SK-N-SH (cell line): Measurements from ENCODE around the gene LGR4. TPM values are rescaled to one million over a fixed set of nuclear protein-coding genes. Genes with fewer than 3 reads are reported as not detected.

Source experiments
- CTCF ChIA-PET: fragments of 300-600, 350-600 bp; formaldehyde crosslinking; extraction: SDS; loops from one replicate; lab custom pipeline; 2021; lab: Yijun Ruan, JAX
- POLR2A ChIA-PET: fragments of 350-600 bp; sonication (Branson Sonifier 250); formaldehyde crosslinking; extraction: SDS; loops from one replicate; lab custom pipeline; 2020; ENCODE audit warnings: antibody characterized with exemption, inconsistent platforms; lab: Yijun Ruan, JAX
- DNase-seq: peaks from one replicate; pipeline ENCODE4 v3.0.0; 2012
- H2AFZ ChIP-seq: fragments of 200-600 bp; sonication (generic); 2 replicates; pipeline ENCODE4 v1.8.1; 2016; ENCODE audit warnings: antibody characterized with exemption, mild to moderate bottlenecking, low read depth
- H3F3A ChIP-seq: fragments of 200-600 bp; sonication (generic); replicated peaks from 2 replicates; pipeline ENCODE3; 2016; ENCODE audit warnings: antibody characterized with exemption, mild to moderate bottlenecking; ENCODE audit not compliant: insufficient read depth
- H3K27ac ChIP-seq, 2 experiments: fragments of 200-500 bp in 1 of 2; fragments of 200-600 bp in 1 of 2; sonication (Bioruptor generic) in 1 of 2; sonication (generic), shearing (Covaris generic) in 1 of 2; 2 replicates each; pipeline versions ENCODE4 v1.5.1 to v1.6.1; 2014 to 2016; ENCODE audit warnings: low read depth in 2 of 2, inconsistent platforms in 1 of 2, low read length in 1 of 2, mild to moderate bottlenecking in 1 of 2, mixed read lengths in 1 of 2
- H3K27me3 ChIP-seq: fragments of 200-600 bp; sonication (generic), shearing (Covaris generic); 2 replicates; pipeline ENCODE4 v1.6.1; 2016; ENCODE audit warnings: mixed run types; ENCODE audit not compliant: insufficient read depth
- H3K36me3 ChIP-seq, 2 experiments: fragments of 200-500 bp in 1 of 2; fragments of 200-600 bp in 1 of 2; sonication (Bioruptor generic) in 1 of 2; sonication (generic) in 1 of 2; replicated peaks in 1 of 2; 2 replicates each; pipeline versions ENCODE3 to v1.5.1; 2014 to 2016; ENCODE audit warnings: low read length in 1 of 2, mild to moderate bottlenecking in 1 of 2; ENCODE audit not compliant: insufficient read depth in 2 of 2, control insufficient read depth in 1 of 2
- H3K4me1 ChIP-seq, 2 experiments: fragments of 200-500 bp in 1 of 2; fragments of 200-600 bp in 1 of 2; sonication (Bioruptor generic) in 1 of 2; sonication (generic), shearing (Covaris generic) in 1 of 2; 2 replicates each; pipeline versions ENCODE4 v1.5.1 to v1.6.1; 2014 to 2016; ENCODE audit warnings: low read depth in 1 of 2, low read length in 1 of 2, mixed run types in 1 of 2; ENCODE audit not compliant: insufficient read depth in 2 of 2, control insufficient read depth in 1 of 2
- H3K4me2 ChIP-seq: fragments of 200-600 bp; sonication (generic), shearing (Covaris generic); 2 replicates; pipeline ENCODE4 v1.6.1; 2017; ENCODE audit warnings: mixed run types
- H3K4me3 ChIP-seq, 2 experiments: fragments of 200-500 bp in 1 of 2; fragments of 200-600 bp in 1 of 2; sonication (Bioruptor generic) in 1 of 2; sonication (generic), shearing (Covaris generic) in 1 of 2; 2 replicates each; pipeline versions ENCODE4 v1.5.1 to v1.8.1; 2014 to 2016; ENCODE audit warnings: low read depth in 2 of 2, inconsistent platforms in 1 of 2, low read length in 1 of 2, mild to moderate bottlenecking in 1 of 2, mixed read lengths in 1 of 2, moderate library complexity in 1 of 2
- H3K79me2 ChIP-seq: fragments of 200-600 bp; sonication (generic); 2 replicates; pipeline ENCODE4 v1.8.1; 2017; ENCODE audit warnings: mild to moderate bottlenecking; ENCODE audit not compliant: insufficient read depth
- H3K9ac ChIP-seq: fragments of 200-600 bp; sonication (generic); 2 replicates; pipeline ENCODE4 v1.6.1; 2017; ENCODE audit warnings: mixed run types
- H3K9me2 ChIP-seq: fragments of 200-600 bp; sonication (generic); 2 replicates; pipeline ENCODE4 v1.6.1; 2017; ENCODE audit warnings: mixed run types
- H3K9me3 ChIP-seq: fragments of 200-600 bp; sonication (generic); 2 replicates; pipeline ENCODE4 v1.6.1; 2017; ENCODE audit warnings: mixed run types, mild to moderate bottlenecking, moderate library complexity
- H4K20me1 ChIP-seq: fragments of 200-600 bp; sonication (generic); 2 replicates; pipeline ENCODE4 v1.6.1; 2017; ENCODE audit warnings: mild to moderate bottlenecking, mixed run types; ENCODE audit not compliant: insufficient read depth
- CHD2 ChIP-seq: fragments of 150-350 bp; IDR thresholded peaks from 2 replicates; pipeline ENCODE4 v1.6.1; 2018; ENCODE audit warnings: low read length; ENCODE audit not compliant: partially characterized antibody
- ELF1 ChIP-seq: IDR thresholded peaks from 2 replicates; pipeline ENCODE4 v1.4.0; 2012
- FOSL2 ChIP-seq: IDR thresholded peaks from 2 replicates; pipeline ENCODE4 v1.4.0; 2012; ENCODE audit warnings: low read depth, mild to moderate bottlenecking, moderate library complexity, borderline replicate concordance
- FOXM1 ChIP-seq: IDR thresholded peaks from 2 replicates; pipeline ENCODE4 v1.4.0; 2012; ENCODE audit warnings: low read depth, mild to moderate bottlenecking
- GABPA ChIP-seq: IDR thresholded peaks from 2 replicates; pipeline ENCODE4 v1.4.0; 2012; ENCODE audit warnings: low read depth, mild to moderate bottlenecking
- JUND ChIP-seq: IDR thresholded peaks from 2 replicates; pipeline ENCODE4 v1.4.0; 2012
- MEF2A ChIP-seq: IDR thresholded peaks from 2 replicates; pipeline ENCODE4 v1.4.0; 2012; ENCODE audit warnings: low read depth, borderline replicate concordance
- MXI1 ChIP-seq: IDR thresholded peaks from 2 replicates; pipeline ENCODE4 v1.6.1; 2012; ENCODE audit warnings: mild to moderate bottlenecking, low read depth, low read length, improper control_type of control experiment
- NFIC ChIP-seq: IDR thresholded peaks from 2 replicates; pipeline ENCODE4 v1.4.0; 2012; ENCODE audit warnings: borderline replicate concordance
- NRF1 ChIP-seq: IDR thresholded peaks from 2 replicates; pipeline ENCODE4 v1.6.1; 2012; ENCODE audit warnings: low read depth, mild to moderate bottlenecking, low read length
- RAD21 ChIP-seq: IDR thresholded peaks from 2 replicates; pipeline ENCODE4 v1.6.1; 2012; ENCODE audit warnings: mild to moderate bottlenecking, low read length
- RFX5 ChIP-seq: IDR thresholded peaks from 2 replicates; pipeline ENCODE4 v1.6.1; 2012; ENCODE audit warnings: mild to moderate bottlenecking, improper control_type of control experiment, low read length
- RXRA ChIP-seq: IDR thresholded peaks from 2 replicates; pipeline ENCODE4 v1.4.0; 2012; ENCODE audit warnings: low read depth, mild to moderate bottlenecking, borderline replicate concordance
- SIN3A ChIP-seq: IDR thresholded peaks from 2 replicates; pipeline ENCODE4 v1.6.1; 2012; ENCODE audit warnings: low read depth, mild to moderate bottlenecking, low read length, moderate library complexity, borderline replicate concordance
- SMC3 ChIP-seq: IDR thresholded peaks from 2 replicates; pipeline ENCODE4 v1.6.1; 2012; ENCODE audit warnings: low read depth, low read length, improper control_type of control experiment
- TCF12 ChIP-seq: IDR thresholded peaks from 2 replicates; pipeline ENCODE4 v1.4.0; 2012
- YY1 ChIP-seq: IDR thresholded peaks from 2 replicates; pipeline ENCODE4 v1.4.0; 2012; ENCODE audit warnings: low read depth, mild to moderate bottlenecking
- WGBS: methylation state at CpG from one replicate; pipeline ENCODE4 v1.1.6; 2017; ENCODE audit warnings: low lambda C conversion rate; 5-methylcytosine and 5-hydroxymethylcytosine counted together
- polyA plus RNA-seq, 3 experiments: library from polyadenylated mRNA; depleted of rRNA; stranded (reverse); fragments of >200 nt; gene quantifications; 2 replicates each; pipeline ENCODE4 v1.2.3, GENCODE V29; 2012
- TF ChIP-seq, protein P1 (sequence below): IDR thresholded peaks from 2 replicates; pipeline ENCODE4 v1.4.0; 2012; ENCODE audit warnings: low read depth, borderline replicate concordance
- TF ChIP-seq, protein P2 (sequence below): IDR thresholded peaks from 2 replicates; pipeline ENCODE4 v1.4.0; 2012; ENCODE audit warnings: low read depth, borderline replicate concordance
- TF ChIP-seq, protein P3 (sequence below): fragments of 150-350 bp; IDR thresholded peaks from 2 replicates; pipeline ENCODE4 v1.6.1; 2016; ENCODE audit warnings: mild to moderate bottlenecking, low read depth, low read length
- TF ChIP-seq, protein P4 (sequence below): IDR thresholded peaks from 2 replicates; pipeline ENCODE4; 2012

LGR4 gene
- polyA plus RNA-seq, 1 of the 3 experiments (the other 2 are of a cell fraction), result 2.6 TPM

DNA sequence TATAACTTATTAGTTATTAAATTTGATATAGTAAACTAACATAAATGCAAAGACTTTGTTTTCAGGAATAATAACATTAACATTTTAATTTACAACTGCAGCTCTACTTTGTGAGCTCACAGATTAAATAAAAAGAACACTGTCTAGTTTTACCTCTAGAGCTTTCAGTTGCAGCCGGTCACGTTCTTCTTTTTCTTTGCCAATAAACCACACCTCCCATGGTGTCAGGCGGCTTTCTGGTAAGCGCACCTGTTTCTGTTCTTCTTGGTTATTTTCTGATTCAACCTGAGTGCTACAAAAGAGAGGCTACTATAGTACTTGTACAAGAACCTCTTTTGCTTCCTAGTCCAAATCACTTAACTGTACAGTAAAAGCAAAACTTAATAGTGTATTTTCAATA is 115.3 kb downstream of the LGR4 start:
- Histone ChIP-seq H3K4me1 (peaks cover 5 to 18% of the 10 kb centered on the region in 2 experiments; a peak in 3 of 4 replicates), H3K79me2 (peaks cover 8% of the 10 kb centered on the region), H3K9ac (no peak overlapping the region), H3K36me3 (no peaks in the 10 kb centered on the region), H2AFZ (no peak overlapping the region), H3K4me2 (no peak overlapping the region), H3K27ac (no peak overlapping the region), H4K20me1 (no peaks in the 10 kb centered on the region), H3K9me2 (no peaks in the 10 kb centered on the region), H3K4me3 (no peak overlapping the region), H3K27me3 (no peaks in the 10 kb centered on the region), H3K9me3 (no peaks in the 10 kb centered on the region), H3F3A (peaks cover 10% of the 10 kb centered on the region)
- POLR2A ChIA-PET, result no interaction called here
- TF ChIP-seq MEF2A (no peak), SIN3A (no peak), CHD2 (no peak), NFIC (no peak), RAD21 (no peak), NRF1 (no peak), GABPA (no peak), RXRA (no peak)
- DNase-seq, result no peak
- WGBS, result 97% methylated on average over 4 of the region's 4 CpGs
- CTCF ChIA-PET, result no interaction called here

DNA sequence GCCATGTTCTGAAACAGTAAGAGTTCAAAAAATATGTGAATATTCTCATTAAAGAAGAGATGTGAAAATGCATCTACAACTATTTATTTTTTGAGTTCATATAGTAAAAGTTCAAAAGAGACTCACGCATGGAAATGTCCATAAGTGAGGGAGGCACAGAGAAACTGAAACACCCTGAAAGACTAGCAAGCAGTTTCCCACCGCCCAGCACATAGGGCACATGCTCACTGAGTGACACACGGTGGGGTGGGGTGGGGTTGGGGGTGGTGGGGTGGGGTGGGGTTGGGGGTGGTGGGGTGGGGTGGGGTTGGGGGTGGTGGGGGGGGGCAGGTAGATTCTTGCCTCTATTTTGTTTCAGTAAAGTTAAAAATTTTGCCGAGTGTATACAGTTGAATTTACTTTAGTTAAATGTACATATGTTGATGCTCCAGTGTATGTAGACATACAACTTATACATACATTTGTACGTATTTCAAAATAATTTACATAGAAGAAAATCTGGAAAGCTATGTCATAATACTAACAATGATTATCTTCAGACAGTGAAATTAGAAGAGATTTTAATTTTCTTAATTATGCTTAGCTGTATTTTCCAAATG is 115.9 kb downstream of the LGR4 start:
- no peaks in the 10 kb centered on the region for H3K27me3 ChIP-seq
- DNase-seq, result no peak
- no peak overlapping the region for H2AFZ ChIP-seq
- no peaks in the 10 kb centered on the region for H3K9me2 ChIP-seq
- H3K9me3 ChIP-seq, result no peaks in the 10 kb centered on the region
- WGBS, result 89% methylated on average over 5 of the region's 5 CpGs
- H3K4me3 ChIP-seq, result no peak overlapping the region
- peaks cover 2% of the 10 kb centered on the region; the same call in 1 of the 2 replicates for H3K79me2 ChIP-seq
- H4K20me1 ChIP-seq, result no peaks in the 10 kb centered on the region
- peaks cover 10% of the 10 kb centered on the region for H3F3A ChIP-seq
- TF ChIP-seq SMC3 (no peak), GABPA (no peak), TCF12 (no peak), FOSL2 (no peak), NFIC (no peak), MXI1 (no peak), ELF1 (no peak), RFX5 (no peak), YY1 (no peak), FOXM1 (no peak), JUND (no peak), RXRA (no peak), SIN3A (no peak)
- TF ChIP-seq, protein P1, sequence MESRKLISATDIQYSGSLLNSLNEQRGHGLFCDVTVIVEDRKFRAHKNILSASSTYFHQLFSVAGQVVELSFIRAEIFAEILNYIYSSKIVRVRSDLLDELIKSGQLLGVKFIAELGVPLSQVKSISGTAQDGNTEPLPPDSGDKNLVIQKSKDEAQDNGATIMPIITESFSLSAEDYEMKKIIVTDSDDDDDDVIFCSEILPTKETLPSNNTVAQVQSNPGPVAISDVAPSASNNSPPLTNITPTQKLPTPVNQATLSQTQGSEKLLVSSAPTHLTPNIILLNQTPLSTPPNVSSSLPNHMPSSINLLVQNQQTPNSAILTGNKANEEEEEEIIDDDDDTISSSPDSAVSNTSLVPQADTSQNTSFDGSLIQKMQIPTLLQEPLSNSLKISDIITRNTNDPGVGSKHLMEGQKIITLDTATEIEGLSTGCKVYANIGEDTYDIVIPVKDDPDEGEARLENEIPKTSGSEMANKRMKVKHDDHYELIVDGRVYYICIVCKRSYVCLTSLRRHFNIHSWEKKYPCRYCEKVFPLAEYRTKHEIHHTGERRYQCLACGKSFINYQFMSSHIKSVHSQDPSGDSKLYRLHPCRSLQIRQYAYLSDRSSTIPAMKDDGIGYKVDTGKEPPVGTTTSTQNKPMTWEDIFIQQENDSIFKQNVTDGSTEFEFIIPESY, result no peak
- TF ChIP-seq, protein P2, sequence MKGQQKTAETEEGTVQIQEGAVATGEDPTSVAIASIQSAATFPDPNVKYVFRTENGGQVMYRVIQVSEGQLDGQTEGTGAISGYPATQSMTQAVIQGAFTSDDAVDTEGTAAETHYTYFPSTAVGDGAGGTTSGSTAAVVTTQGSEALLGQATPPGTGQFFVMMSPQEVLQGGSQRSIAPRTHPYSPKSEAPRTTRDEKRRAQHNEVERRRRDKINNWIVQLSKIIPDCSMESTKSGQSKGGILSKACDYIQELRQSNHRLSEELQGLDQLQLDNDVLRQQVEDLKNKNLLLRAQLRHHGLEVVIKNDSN, result no peak
- TF ChIP-seq, protein P3, sequence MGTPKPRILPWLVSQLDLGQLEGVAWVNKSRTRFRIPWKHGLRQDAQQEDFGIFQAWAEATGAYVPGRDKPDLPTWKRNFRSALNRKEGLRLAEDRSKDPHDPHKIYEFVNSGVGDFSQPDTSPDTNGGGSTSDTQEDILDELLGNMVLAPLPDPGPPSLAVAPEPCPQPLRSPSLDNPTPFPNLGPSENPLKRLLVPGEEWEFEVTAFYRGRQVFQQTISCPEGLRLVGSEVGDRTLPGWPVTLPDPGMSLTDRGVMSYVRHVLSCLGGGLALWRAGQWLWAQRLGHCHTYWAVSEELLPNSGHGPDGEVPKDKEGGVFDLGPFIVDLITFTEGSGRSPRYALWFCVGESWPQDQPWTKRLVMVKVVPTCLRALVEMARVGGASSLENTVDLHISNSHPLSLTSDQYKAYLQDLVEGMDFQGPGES, result no peak
- TF ChIP-seq, protein P4, sequence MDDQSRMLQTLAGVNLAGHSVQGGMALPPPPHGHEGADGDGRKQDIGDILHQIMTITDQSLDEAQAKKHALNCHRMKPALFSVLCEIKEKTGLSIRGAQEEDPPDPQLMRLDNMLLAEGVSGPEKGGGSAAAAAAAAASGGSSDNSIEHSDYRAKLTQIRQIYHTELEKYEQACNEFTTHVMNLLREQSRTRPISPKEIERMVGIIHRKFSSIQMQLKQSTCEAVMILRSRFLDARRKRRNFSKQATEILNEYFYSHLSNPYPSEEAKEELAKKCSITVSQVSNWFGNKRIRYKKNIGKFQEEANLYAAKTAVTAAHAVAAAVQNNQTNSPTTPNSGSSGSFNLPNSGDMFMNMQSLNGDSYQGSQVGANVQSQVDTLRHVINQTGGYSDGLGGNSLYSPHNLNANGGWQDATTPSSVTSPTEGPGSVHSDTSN, result no peak
- H3K27ac ChIP-seq, result no peak overlapping the region
- peaks cover 5 to 13% of the 10 kb centered on the region in 2 experiments; a peak in 3 of 4 replicates for H3K4me1 ChIP-seq
- no peak overlapping the region for H3K4me2 ChIP-seq
- H3K36me3 ChIP-seq, result no peaks in the 10 kb centered on the region
- ChIA-PET POLR2A (no interaction called here), CTCF (no interaction called here)
- H3K9ac ChIP-seq, result no peak overlapping the region
